ENCODE measurements around the gene ARMCX5. TPM values are rescaled to one million over a fixed set of nuclear protein-coding genes. Genes with fewer than 3 reads are reported as not detected.

The ARMCX5 gene
- total RNA-seq = 10 to 100 TPM in 3 of 4 donors, 1 to 10 TPM in 1; 4.2 to 18.6 (median 12.4) TPM

DNA sequence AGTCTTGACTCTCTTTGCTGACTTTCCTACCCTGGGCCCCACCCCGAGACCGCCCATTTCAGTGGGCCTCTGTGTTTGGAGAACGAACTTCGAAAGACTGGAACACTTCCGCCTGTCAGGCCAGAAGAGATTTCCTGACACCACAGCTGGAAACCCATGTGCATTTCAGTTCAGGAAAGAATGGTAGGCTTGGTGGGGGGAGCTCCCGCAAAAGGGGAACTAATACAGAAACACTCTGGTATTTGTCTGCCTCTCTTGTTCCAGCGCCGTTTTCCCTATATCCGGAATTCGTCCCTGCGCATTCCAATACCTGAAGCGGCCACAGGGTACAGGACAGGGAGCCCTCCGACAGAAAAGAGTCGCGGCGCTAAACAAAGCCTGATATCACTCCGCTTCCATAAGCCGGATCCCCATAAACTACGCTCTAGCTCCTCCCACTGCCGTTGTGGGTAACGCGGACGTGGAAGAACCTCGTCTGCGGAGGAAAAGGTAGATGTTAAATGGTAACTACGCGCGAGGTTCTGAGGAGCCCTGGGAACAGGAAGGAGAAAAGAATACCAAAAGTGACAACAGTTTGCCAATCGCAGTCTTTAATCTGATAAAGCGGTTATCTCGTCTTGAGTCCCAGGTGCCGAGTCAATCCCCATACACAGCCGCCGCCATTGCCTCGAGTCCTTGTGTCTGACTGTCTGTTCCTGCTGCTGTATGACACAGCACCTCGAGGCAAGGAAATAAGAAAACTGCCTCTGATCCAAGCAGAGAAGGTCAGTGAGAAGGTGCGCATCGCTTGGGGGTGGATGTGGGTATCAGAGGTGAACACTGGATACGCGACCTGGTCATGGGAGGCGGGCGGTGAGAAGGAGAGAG is at the start of gene ARMCX5:
TSS of gene ARMCX5 (plus strand) at position 432 of the 867 bp plus-strand sequence. CDS start 2,627 bp downstream, outside the sequence.
- peak within 1 kb of the TSS; percentile 42 to 63 (median 48) for H3K4me3 ChIP-seq
- no peaks in the 10 kb centered on the region for H3K36me3 ChIP-seq
- DNase-seq = peak; percentile 77
- in situ Hi-C loops (cut with MboI; ENCODE audit: low pct_ligation_motif_present in 1 of 4, low pct_unique_long_range_greater_than_20kb in 1 of 4, low sequenced_read_pairs in 3 of 4) = no loop called here
- TF ChIP-seq EP300 (IDR thresholded peaks at IDR 0.05; ENCODE audit: low read depth) = no peak
- peak in 2 of 3 donors; percentile 64 to 79 for TF ChIP-seq POLR2AphosphoS5 (IDR thresholded peaks at IDR 0.05)
- peak; percentile 66 for TF ChIP-seq POLR2A (IDR thresholded peaks at IDR 0.05)
- TF ChIP-seq, protein P1, sequence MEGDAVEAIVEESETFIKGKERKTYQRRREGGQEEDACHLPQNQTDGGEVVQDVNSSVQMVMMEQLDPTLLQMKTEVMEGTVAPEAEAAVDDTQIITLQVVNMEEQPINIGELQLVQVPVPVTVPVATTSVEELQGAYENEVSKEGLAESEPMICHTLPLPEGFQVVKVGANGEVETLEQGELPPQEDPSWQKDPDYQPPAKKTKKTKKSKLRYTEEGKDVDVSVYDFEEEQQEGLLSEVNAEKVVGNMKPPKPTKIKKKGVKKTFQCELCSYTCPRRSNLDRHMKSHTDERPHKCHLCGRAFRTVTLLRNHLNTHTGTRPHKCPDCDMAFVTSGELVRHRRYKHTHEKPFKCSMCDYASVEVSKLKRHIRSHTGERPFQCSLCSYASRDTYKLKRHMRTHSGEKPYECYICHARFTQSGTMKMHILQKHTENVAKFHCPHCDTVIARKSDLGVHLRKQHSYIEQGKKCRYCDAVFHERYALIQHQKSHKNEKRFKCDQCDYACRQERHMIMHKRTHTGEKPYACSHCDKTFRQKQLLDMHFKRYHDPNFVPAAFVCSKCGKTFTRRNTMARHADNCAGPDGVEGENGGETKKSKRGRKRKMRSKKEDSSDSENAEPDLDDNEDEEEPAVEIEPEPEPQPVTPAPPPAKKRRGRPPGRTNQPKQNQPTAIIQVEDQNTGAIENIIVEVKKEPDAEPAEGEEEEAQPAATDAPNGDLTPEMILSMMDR (IDR thresholded peaks at IDR 0.05) = peak in 3 of 5 experiments; percentile 3 to 43 (median 34)
- 1 to 49% methylated on average over 17 to 42 of the region's 42 CpGs for WGBS, 2 donors (ENCODE audit: low coverage in 1 of 2)
- no peaks in the 10 kb centered on the region for H3K27me3 ChIP-seq
- H3K9me3 ChIP-seq = no peaks in the 10 kb centered on the region
- intact Hi-C loops (cut with DNase I; ENCODE audit: low total_unique reads) = no loop called here
- peak within 1 kb of the TSS; percentile 58 to 86 (median 84) for H3K27ac ChIP-seq
- peaks cover 0 to 6% (median 0%) of the 10 kb centered on the region in 4 donors for H3K4me1 ChIP-seq

DNA sequence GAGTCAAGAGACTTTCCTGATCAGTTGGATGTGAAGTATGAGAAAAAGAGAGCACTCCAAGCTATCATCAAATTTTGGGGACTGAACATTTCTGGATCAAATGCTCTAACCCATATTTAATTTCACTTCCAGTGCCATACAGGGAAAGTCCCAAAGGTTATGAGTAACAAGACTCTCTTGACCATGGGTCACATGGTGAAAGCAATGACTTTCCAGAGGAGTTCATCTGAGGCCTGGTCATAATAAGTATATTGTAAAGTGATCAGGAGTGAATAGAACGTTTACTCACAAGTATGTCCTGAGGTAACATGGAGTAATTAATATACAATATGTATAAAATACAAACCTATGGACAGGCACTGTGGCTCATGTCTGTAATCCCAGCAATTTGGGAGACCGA is 40.7 kb upstream of the ARMCX5 start:
- 73% methylated on average over 2 of the region's 2 CpGs; no CpG with 5 or more reads in 1 of the 2 donors for WGBS, 2 donors (ENCODE audit: low coverage in 1 of 2)
- in situ Hi-C loops (cut with MboI; ENCODE audit: low pct_ligation_motif_present in 1 of 4, low pct_unique_long_range_greater_than_20kb in 1 of 4, low sequenced_read_pairs in 3 of 4) = no loop called here
- TF ChIP-seq, protein P1 (IDR thresholded peaks at IDR 0.05) = no peak
- TF ChIP-seq EP300 (IDR thresholded peaks at IDR 0.05; ENCODE audit: low read depth) (no peak), POLR2AphosphoS5 (IDR thresholded peaks at IDR 0.05) (no peak)

DNA sequence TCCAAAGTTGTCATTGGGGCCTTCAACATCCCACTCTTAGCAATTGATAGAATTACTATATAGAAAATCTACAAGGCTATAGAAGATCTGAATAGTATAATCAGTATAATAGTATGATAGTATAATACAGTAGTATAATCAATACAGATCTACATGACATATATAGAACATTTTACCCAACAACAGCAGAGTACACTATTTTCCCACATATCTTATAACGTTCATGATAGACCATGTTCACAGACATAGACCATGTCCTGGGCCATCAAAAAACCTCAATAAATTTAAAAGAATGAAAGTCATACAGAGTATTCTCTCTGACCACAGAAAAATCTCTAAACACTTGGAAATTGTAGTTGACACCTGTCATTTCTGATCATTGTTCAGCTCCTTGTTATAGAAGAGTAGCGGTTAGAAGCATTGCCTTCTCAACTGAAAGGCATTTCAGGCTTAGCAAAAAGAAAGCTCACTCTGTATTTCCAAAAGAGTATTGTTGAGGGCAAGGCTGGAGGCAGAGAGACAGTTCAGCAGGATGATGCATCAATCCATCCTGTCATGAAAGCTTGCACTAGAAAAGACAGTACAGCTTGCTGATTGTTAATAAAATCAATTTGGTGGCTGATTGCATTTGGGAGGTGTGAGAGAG is 38.8 kb upstream of the ARMCX5 start:
- Histone ChIP-seq H3K9me3 (no peaks in the 10 kb centered on the region), H3K27me3 (no peaks in the 10 kb centered on the region), H3K27ac (no peak overlapping the region), H3K4me1 (no peaks in the 10 kb centered on the region), H3K36me3 (no peaks in the 10 kb centered on the region), H3K4me3 (no peak overlapping the region)
- WGBS, 2 donors (ENCODE audit: low coverage in 1 of 2) = 69 to 75% methylated on average over 2 of the region's 2 CpGs
- intact Hi-C loops (cut with DNase I; ENCODE audit: low total_unique reads) (no loop called here), in situ Hi-C loops (cut with MboI; ENCODE audit: low pct_ligation_motif_present in 1 of 4, low pct_unique_long_range_greater_than_20kb in 1 of 4, low sequenced_read_pairs in 3 of 4) (no loop called here)
- TF ChIP-seq EP300 (IDR thresholded peaks at IDR 0.05; ENCODE audit: low read depth) = no peak
- no peak for TF ChIP-seq POLR2A (IDR thresholded peaks at IDR 0.05)
- TF ChIP-seq, protein P1 (IDR thresholded peaks at IDR 0.05) = no peak
- TF ChIP-seq POLR2AphosphoS5 (IDR thresholded peaks at IDR 0.05) = no peak
- DNase-seq = no peak

More for the DNA sequence above, 40.7 kb upstream of the ARMCX5 start:
- intact Hi-C loops (cut with DNase I; ENCODE audit: low total_unique reads) = no loop called here
- Histone ChIP-seq H3K27me3 (no peaks in the 10 kb centered on the region), H3K27ac (no peak overlapping the region), H3K36me3 (no peaks in the 10 kb centered on the region), H3K4me3 (no peak overlapping the region), H3K9me3 (no peaks in the 10 kb centered on the region), H3K4me1 (no peaks in the 10 kb centered on the region)
- no peak for DNase-seq

DNA sequence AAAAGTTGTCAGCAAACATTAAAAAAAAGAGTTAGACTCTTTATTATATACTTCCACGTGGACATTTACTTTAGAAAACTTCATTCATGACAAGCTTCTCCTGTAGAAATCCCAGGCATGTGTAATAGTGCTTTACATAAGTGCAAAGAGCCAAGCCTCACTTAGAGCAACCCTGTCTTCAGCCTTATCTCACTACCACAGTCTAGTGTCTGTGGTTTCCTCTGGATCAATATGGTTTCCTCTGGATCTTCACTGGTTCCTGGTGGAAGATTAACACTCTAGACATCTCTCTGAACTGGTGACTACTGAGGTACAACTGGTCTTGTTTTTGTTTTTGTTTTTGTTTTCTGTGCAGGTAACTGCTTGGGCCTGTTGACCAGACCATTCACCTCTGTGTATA is 18.4 kb upstream of the ARMCX5 start:
- Histone ChIP-seq H3K4me1 (no peaks in the 10 kb centered on the region), H3K36me3 (no peaks in the 10 kb centered on the region), H3K27ac (no peak overlapping the region), H3K27me3 (no peaks in the 10 kb centered on the region), H3K9me3 (no peaks in the 10 kb centered on the region), H3K4me3 (no peak overlapping the region)
- intact Hi-C loops (cut with DNase I; ENCODE audit: low total_unique reads) = no loop called here
- in situ Hi-C loops (cut with MboI; ENCODE audit: low pct_ligation_motif_present in 1 of 4, low pct_unique_long_range_greater_than_20kb in 1 of 4, low sequenced_read_pairs in 3 of 4) = no loop called here
- 20 to 44% methylated on average over 1 of the region's 1 CpG for WGBS, 2 donors (ENCODE audit: low coverage in 1 of 2)
- no peak for TF ChIP-seq POLR2A (IDR thresholded peaks at IDR 0.05)
- no peak for TF ChIP-seq EP300 (IDR thresholded peaks at IDR 0.05; ENCODE audit: low read depth)
- TF ChIP-seq POLR2AphosphoS5 (IDR thresholded peaks at IDR 0.05) = no peak
- TF ChIP-seq, protein P1 (IDR thresholded peaks at IDR 0.05) = no peak
- no peak for DNase-seq

Measured in transverse colon (tissue), 4 donors.